ENCODE data around the gene GTF2F1.

The GTF2F1 gene

DNA sequence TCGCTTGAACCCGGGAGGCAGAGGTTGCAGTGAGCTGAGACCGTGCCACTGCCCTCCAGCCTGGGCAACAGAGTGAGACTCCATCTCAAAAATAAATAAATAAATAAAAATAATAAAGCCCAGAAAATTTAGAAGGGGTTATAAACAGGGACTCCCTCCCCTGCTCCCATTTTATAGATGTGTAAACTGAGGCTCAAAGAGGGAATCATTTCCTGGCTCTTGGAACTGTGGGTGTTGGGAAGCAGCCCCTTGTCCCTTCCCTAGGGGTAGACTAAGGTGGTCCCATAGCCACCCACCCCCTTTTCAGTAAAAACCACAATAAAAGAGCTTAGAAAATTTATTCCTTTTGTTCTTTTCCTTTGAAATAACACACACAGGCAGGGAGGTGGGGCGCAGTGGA, 46.8 kb upstream of the GTF2F1 start:
- Histone ChIP-seq H3K27me3 (ENCODE audit: insufficient read depth, poor library complexity, severe bottlenecking) (no peaks in the 10 kb centered on the region), H3K27ac (replicated peaks) (no peak overlapping the region), H3K4me3 (replicated peaks; ENCODE audit: insufficient read depth, low read length) (no peak overlapping the region)
- TF ChIP-seq GABPA (IDR thresholded peaks at IDR 0.05; ENCODE audit: low read depth), result no peak
- TF ChIP-seq, protein P1, sequence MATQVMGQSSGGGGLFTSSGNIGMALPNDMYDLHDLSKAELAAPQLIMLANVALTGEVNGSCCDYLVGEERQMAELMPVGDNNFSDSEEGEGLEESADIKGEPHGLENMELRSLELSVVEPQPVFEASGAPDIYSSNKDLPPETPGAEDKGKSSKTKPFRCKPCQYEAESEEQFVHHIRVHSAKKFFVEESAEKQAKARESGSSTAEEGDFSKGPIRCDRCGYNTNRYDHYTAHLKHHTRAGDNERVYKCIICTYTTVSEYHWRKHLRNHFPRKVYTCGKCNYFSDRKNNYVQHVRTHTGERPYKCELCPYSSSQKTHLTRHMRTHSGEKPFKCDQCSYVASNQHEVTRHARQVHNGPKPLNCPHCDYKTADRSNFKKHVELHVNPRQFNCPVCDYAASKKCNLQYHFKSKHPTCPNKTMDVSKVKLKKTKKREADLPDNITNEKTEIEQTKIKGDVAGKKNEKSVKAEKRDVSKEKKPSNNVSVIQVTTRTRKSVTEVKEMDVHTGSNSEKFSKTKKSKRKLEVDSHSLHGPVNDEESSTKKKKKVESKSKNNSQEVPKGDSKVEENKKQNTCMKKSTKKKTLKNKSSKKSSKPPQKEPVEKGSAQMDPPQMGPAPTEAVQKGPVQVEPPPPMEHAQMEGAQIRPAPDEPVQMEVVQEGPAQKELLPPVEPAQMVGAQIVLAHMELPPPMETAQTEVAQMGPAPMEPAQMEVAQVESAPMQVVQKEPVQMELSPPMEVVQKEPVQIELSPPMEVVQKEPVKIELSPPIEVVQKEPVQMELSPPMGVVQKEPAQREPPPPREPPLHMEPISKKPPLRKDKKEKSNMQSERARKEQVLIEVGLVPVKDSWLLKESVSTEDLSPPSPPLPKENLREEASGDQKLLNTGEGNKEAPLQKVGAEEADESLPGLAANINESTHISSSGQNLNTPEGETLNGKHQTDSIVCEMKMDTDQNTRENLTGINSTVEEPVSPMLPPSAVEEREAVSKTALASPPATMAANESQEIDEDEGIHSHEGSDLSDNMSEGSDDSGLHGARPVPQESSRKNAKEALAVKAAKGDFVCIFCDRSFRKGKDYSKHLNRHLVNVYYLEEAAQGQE (IDR thresholded peaks at IDR 0.05; ENCODE audit: insufficient replicate concordance, low read depth), result no peak
- TF ChIP-seq SPI1 (IDR thresholded peaks at IDR 0.05; ENCODE audit: borderline replicate concordance, low read depth), result no peak
- TF ChIP-seq, protein P2, sequence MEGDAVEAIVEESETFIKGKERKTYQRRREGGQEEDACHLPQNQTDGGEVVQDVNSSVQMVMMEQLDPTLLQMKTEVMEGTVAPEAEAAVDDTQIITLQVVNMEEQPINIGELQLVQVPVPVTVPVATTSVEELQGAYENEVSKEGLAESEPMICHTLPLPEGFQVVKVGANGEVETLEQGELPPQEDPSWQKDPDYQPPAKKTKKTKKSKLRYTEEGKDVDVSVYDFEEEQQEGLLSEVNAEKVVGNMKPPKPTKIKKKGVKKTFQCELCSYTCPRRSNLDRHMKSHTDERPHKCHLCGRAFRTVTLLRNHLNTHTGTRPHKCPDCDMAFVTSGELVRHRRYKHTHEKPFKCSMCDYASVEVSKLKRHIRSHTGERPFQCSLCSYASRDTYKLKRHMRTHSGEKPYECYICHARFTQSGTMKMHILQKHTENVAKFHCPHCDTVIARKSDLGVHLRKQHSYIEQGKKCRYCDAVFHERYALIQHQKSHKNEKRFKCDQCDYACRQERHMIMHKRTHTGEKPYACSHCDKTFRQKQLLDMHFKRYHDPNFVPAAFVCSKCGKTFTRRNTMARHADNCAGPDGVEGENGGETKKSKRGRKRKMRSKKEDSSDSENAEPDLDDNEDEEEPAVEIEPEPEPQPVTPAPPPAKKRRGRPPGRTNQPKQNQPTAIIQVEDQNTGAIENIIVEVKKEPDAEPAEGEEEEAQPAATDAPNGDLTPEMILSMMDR (IDR thresholded peaks at IDR 0.05; ENCODE audit: insufficient read depth, low read length), result no peak
- TF ChIP-seq POLR2AphosphoS5 (IDR thresholded peaks at IDR 0.05; ENCODE audit: low read depth), result no peak
- DNase-seq (ENCODE audit: low read depth in 1 of 2, low spot score in 1 of 2), result no peak

DNA sequence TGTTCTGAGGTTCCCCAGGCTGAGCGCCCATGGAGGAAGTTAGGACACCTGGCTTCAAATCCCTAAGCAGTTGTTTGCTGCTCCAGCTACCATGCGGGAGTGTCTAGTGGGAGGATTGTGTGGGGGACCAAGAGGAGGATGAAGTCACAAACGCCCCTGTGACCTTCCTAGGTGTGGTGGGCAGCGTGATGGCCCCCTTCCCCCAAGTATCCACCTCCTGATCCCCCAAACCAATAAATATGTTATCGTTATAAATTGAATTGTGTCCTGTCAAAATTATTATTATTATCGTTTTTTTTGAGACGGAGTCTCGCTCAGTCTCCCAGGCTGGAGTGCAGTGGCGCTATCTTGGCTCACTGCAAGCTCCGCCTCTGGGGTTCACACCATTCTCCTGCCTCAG, 40.7 kb upstream of the GTF2F1 start, which contains the start of gene SLC25A41:
SLC25A41 (minus strand) TSS at position 101 of the 400 bp plus-strand sequence; CDS start at position 31, 70 bp downstream.
- Histone ChIP-seq H3K27me3 (ENCODE audit: insufficient read depth, poor library complexity, severe bottlenecking) (no peaks in the 10 kb centered on the region), H3K4me3 (replicated peaks; ENCODE audit: insufficient read depth, low read length) (no peak within 1 kb of the TSS), H3K27ac (replicated peaks) (no peak within 1 kb of the TSS)
- DNase-seq (ENCODE audit: low read depth in 1 of 2, low spot score in 1 of 2), result no peak
- no peak for TF ChIP-seq POLR2AphosphoS5 (IDR thresholded peaks at IDR 0.05; ENCODE audit: low read depth)
- TF ChIP-seq, protein P1 (IDR thresholded peaks at IDR 0.05; ENCODE audit: insufficient replicate concordance, low read depth), result no peak
- TF ChIP-seq, protein P2 (IDR thresholded peaks at IDR 0.05; ENCODE audit: insufficient read depth, low read length), result no peak
- no peak for TF ChIP-seq GABPA (IDR thresholded peaks at IDR 0.05; ENCODE audit: low read depth)
- no peak for TF ChIP-seq SPI1 (IDR thresholded peaks at IDR 0.05; ENCODE audit: borderline replicate concordance, low read depth)

DNA sequence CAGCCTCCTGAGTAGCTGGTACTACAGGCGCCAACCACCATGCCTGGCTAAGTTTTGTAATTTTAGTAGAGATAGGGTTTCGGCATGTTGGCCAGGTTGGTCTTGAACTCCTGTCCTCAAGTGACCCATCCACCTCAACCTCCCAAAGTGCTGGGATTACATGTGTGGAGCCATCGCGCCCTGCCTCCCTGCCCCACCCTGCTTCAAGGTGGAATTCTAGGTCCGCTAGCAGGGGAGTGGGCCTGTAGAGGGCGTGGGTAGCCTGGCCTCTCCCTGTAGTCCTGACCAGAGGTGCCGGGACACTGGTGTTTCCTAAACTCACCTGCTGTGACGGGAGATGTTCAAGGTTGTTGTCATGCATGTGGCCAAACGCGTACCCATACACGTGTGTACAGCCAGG, 40.2 kb upstream of the GTF2F1 start:
- Histone ChIP-seq H3K4me3 (replicated peaks; ENCODE audit: insufficient read depth, low read length) (no peak overlapping the region), H3K27ac (replicated peaks) (no peak overlapping the region), H3K27me3 (ENCODE audit: insufficient read depth, poor library complexity, severe bottlenecking) (no peaks in the 10 kb centered on the region)
- TF ChIP-seq, protein P2 (IDR thresholded peaks at IDR 0.05; ENCODE audit: insufficient read depth, low read length), result no peak
- TF ChIP-seq POLR2AphosphoS5 (IDR thresholded peaks at IDR 0.05; ENCODE audit: low read depth) (no peak), SPI1 (IDR thresholded peaks at IDR 0.05; ENCODE audit: borderline replicate concordance, low read depth) (no peak), GABPA (IDR thresholded peaks at IDR 0.05; ENCODE audit: low read depth) (no peak)
- TF ChIP-seq, protein P1 (IDR thresholded peaks at IDR 0.05; ENCODE audit: insufficient replicate concordance, low read depth), result no peak
- no peak for DNase-seq (ENCODE audit: low read depth in 1 of 2, low spot score in 1 of 2)
